Ovary (tissue), 9 donors: ENCODE measurements around the gene STIM2. TPM values are rescaled to one million over a fixed set of nuclear protein-coding genes. Genes with fewer than 3 reads are reported as not detected.

ENCODE experiments used
- DNase-seq, 5 donors: peaks; one replicate each; pipeline ENCODE4 v3.0.0-alpha.2; 2019 to 2020
- H3K27ac ChIP-seq, 2 donors: fragments of 200-600 bp; one replicate each; pipeline versions ENCODE4 v1.5.1 to v1.8.0; 2019 to 2022
- H3K27me3 ChIP-seq: fragments of 200-600 bp; one replicate; pipeline ENCODE4 v1.8.0; 2022
- H3K36me3 ChIP-seq: fragments of 200-600 bp; sonication (generic); one replicate; pipeline ENCODE4 v1.5.1; 2019
- H3K4me1 ChIP-seq: one replicate; pipeline ENCODE4 v1.8.1; 2013; ENCODE audit warnings: mild to moderate bottlenecking, moderate library complexity; ENCODE audit not compliant: insufficient read depth
- H3K4me3 ChIP-seq: fragments of 200-600 bp; sonication (generic); one replicate; pipeline ENCODE4 v1.5.1; 2017
- H3K9me3 ChIP-seq, 2 donors: fragments of 200-600 bp in 1 of 2; sonication (generic) in 1 of 2; one replicate each; pipeline versions ENCODE4 v1.5.1 to v1.8.1; 2013 to 2019; ENCODE audit warnings: mild to moderate bottlenecking in 1 of 2, moderate library complexity in 1 of 2
- CTCF ChIP-seq, 3 donors: fragments of 450-650 bp in 2 of 3; fragments of 200-600 bp in 1 of 3; IDR thresholded peaks; one replicate each; pipeline versions ENCODE4 v1.5.1 to v1.8.0; 2016 to 2022; ENCODE audit warnings: antibody characterized with exemption in 3 of 3, mild to moderate bottlenecking in 1 of 3
- EP300 ChIP-seq: sonication (generic); formaldehyde crosslinking; IDR thresholded peaks from one replicate; pipeline ENCODE4 v1.6.1; 2017; ENCODE audit warnings: antibody characterized with exemption
- POLR2A ChIP-seq: fragments of 450-650 bp; IDR thresholded peaks from one replicate; pipeline ENCODE4 v1.6.1; 2017; ENCODE audit warnings: antibody characterized with exemption, mild to moderate bottlenecking, moderate library complexity
- WGBS, 3 donors: extraction: QIAGEN DNeasy Blood & Tissue Kit in 1 of 3; methylation state at CpG; one replicate each; pipeline versions ENCODE4 v1.1.5 to v1.1.7; 2013 to 2017; 5-methylcytosine and 5-hydroxymethylcytosine counted together
- intact Hi-C, 4 donors: fragments of 100-400 bp; cut with DNase I; formaldehyde crosslinking; loops; one replicate each; pipeline versions ENCODE4 v1.11.0 to v1.15.1; 2022 to 2023
- polyA plus RNA-seq, 2 donors: library from polyadenylated mRNA; stranded (reverse); fragments of 200-250 nt in 1 of 2; fragments of 350-450 nt in 1 of 2; fragmentation: Illumina TruSeq in 1 of 2; extraction: RNeasy Lipid Tissue Mini Kit (QIAGEN cat#74804) in 1 of 2; gene quantifications; one replicate each; pipeline ENCODE4 v1.2.3, GENCODE V29; 2013 to 2014
- total RNA-seq, 7 donors: library from RNA; depleted of rRNA in 2 of 7; stranded (reverse); fragments of >200 nt in 2 of 7; fragmentation: NEBNext Ultra II Directional in 3 of 7; extraction: Animal tissue kit (Norgen Biotek cat#: 25700) in 3 of 7; gene quantifications; one replicate each; pipeline versions ENCODE4 v1.1.0 to v1.2.4, GENCODE V29; 2016 to 2023
- donor health status: DM: no; HTN: no; CAD: no; lungs with moderate emphysema.
- donor health status: DM: no; HTN: no; CAD: no.
- donor health status: Bipolar disorder and iron deficiency.
- donor health status: DM: yes; HTN: yes; CAD: no.
- donor health status: DM: no; HTN: no; CAD: no.
- donor health status: DM: yes; HTN: yes; CAD: no.

Gene STIM2
- total and polyA plus RNA-seq, 9 donors: 24.0 to 47.9 (median 38.8) TPM

GRCh38 chr4:26864899-26865298 lies 4.3 kb downstream of the STIM2 start:
- Histone ChIP-seq H3K9me3 (no peaks in the 10 kb centered on the region), H3K27me3 (no peaks in the 10 kb centered on the region), H3K4me1 (peaks cover 7% of the 10 kb centered on the region), H3K27ac (peak overlapping the region in 1 of 2 donors; percentile 30), H3K4me3 (no peak overlapping the region), H3K36me3 (no peaks in the 10 kb centered on the region)
- intact Hi-C loops: loop anchor here in 3 of 4 donors (5.0 to 10.0 kb wide), 3 partner anchors 127 to 132 kb away; no protein-coding TSS in a partner anchor
- TF ChIP-seq EP300 (no peak), POLR2A (no peak), CTCF (IDR thresholded peaks at IDR 0.05) (no peak)
- WGBS, 3 donors: 37 to 67% (median 53%) methylated on average over 3 of the region's 3 CpGs
- no peak for DNase-seq

GRCh38 chr4:26866203-26866602 lies 5.6 kb downstream of the STIM2 start:
- peaks cover 7% of the 10 kb centered on the region for H3K4me1 ChIP-seq
- no peak for TF ChIP-seq POLR2A
- TF ChIP-seq EP300: no peak
- TF ChIP-seq CTCF (IDR thresholded peaks at IDR 0.05): no peak

GRCh38 chr4:26866781-26867180 lies 6.1 kb downstream of the STIM2 start:
- Histone ChIP-seq H3K36me3 (no peaks in the 10 kb centered on the region), H3K4me1 (peaks cover 7% of the 10 kb centered on the region), H3K9me3 (no peaks in the 10 kb centered on the region), H3K27ac (no peak overlapping the region), H3K4me3 (no peak overlapping the region), H3K27me3 (no peaks in the 10 kb centered on the region)
- 44 to 77% (median 59%) methylated on average over 2 of the region's 2 CpGs for whole genome bisulfite sequencing, 3 donors
- intact Hi-C loops: loop anchor here in 1 of 4 donors (10.0 kb wide), 1 partner anchor 128 kb away; no protein-coding TSS in a partner anchor
- no peak for DNase-seq
- TF ChIP-seq POLR2A (no peak), EP300 (no peak), CTCF (IDR thresholded peaks at IDR 0.05) (no peak)

More at GRCh38 chr4:26866203-26866602, 5.6 kb downstream of the STIM2 start:
- H3K4me3 ChIP-seq: no peak overlapping the region
- intact Hi-C loops: loop anchor here in 1 of 4 donors (10.0 kb wide), 1 partner anchor 129 kb away; no protein-coding TSS in a partner anchor
- WGBS, 3 donors: 93 to 97% (median 93%) methylated on average over 1 of the region's 1 CpG
- H3K27ac ChIP-seq: no peak overlapping the region
- DNase-seq: no peak
- no peaks in the 10 kb centered on the region for H3K36me3 ChIP-seq
- no peaks in the 10 kb centered on the region for H3K9me3 ChIP-seq
- no peaks in the 10 kb centered on the region for H3K27me3 ChIP-seq

GRCh38 chr4:26867914-26868684 lies 7.5 kb downstream of the STIM2 start:
- Histone ChIP-seq H3K27me3 (no peaks in the 10 kb centered on the region), H3K36me3 (no peaks in the 10 kb centered on the region), H3K9me3 (no peaks in the 10 kb centered on the region), H3K4me3 (no peak overlapping the region), H3K4me1 (peaks cover 7% of the 10 kb centered on the region), H3K27ac (peak overlapping the region in 1 of 2 donors; percentile 56)
- WGBS, 3 donors: 4 to 29% (median 7%) methylated on average over 3 of the region's 3 CpGs
- peak in 3 of 5 donors; percentile 36 to 49 (median 46) for DNase-seq
- intact Hi-C loops: loop anchor here in 1 of 4 donors (10.0 kb wide), 1 partner anchor 127 kb away; no protein-coding TSS in a partner anchor
- no peak for TF ChIP-seq POLR2A
- no peak for TF ChIP-seq CTCF (IDR thresholded peaks at IDR 0.05)
- no peak for TF ChIP-seq EP300
